ENCODE data around the gene PRKAR1B. TPM values are rescaled to one million over a fixed set of nuclear protein-coding genes. Genes with fewer than 3 reads are reported as not detected.

The PRKAR1B gene
- total RNA-seq, 1 donor from 2014 or later = 11.8 TPM

- Histone ChIP-seq H4K20me1 (ENCODE audit: low read depth) (no peaks in the 10 kb centered on the region), H3K9ac (no peak overlapping the region), H3K36me3 (no peaks in the 10 kb centered on the region), H3K79me2 (ENCODE audit: low read depth) (no peaks in the 10 kb centered on the region), H3F3A (ENCODE audit: low read depth) (no peaks in the 10 kb centered on the region), H3K4me3 (no peak overlapping the region), H3K4me1 (no peaks in the 10 kb centered on the region), H3K4me2 (no peak overlapping the region), H2AFZ (replicated peaks) (no peak overlapping the region), H3K27me3 (no peaks in the 10 kb centered on the region), H3K27ac (no peak overlapping the region), H3K9me3 (ENCODE audit: low read depth) (no peaks in the 10 kb centered on the region)
- no peaks in the 10 kb centered on the region for H3K4me1 Mint-ChIP-seq
- TF ChIP-seq EZH2phosphoT487 (IDR thresholded peaks at IDR 0.05) = no peak
- TF ChIP-seq CTCF (IDR thresholded peaks at IDR 0.05) = no peak
- TF ChIP-seq EZH2 (IDR thresholded peaks at IDR 0.05) = no peak
- H3K4me3 Mint-ChIP-seq = no peak overlapping the region
- H3K27me3 Mint-ChIP-seq (ENCODE audit: insufficient read depth, low read depth) = peaks cover 2% of the 10 kb centered on the region
- H3K27ac Mint-ChIP-seq = no peak overlapping the region
- no peaks in the 10 kb centered on the region for H3K9me3 Mint-ChIP-seq
- no peak for DNase-seq (ENCODE audit: low spot score)
- no peaks in the 10 kb centered on the region for H3K36me3 Mint-ChIP-seq
Observed at GRCh38 chr7:651032-651728, 75.9 kb downstream of the PRKAR1B start.

- Histone ChIP-seq H3K36me3 (no peaks in the 10 kb centered on the region), H3K4me1 (no peaks in the 10 kb centered on the region), H3K9ac (no peak overlapping the region), H3K79me2 (ENCODE audit: low read depth) (no peaks in the 10 kb centered on the region), H2AFZ (replicated peaks) (no peak overlapping the region), H3K4me3 (no peak overlapping the region), H3K4me2 (no peak overlapping the region), H3K27me3 (no peaks in the 10 kb centered on the region), H3K9me3 (ENCODE audit: low read depth) (no peaks in the 10 kb centered on the region), H3K27ac (no peak overlapping the region), H3F3A (ENCODE audit: low read depth) (no peaks in the 10 kb centered on the region), H4K20me1 (ENCODE audit: low read depth) (no peaks in the 10 kb centered on the region)
- TF ChIP-seq EZH2phosphoT487 (IDR thresholded peaks at IDR 0.05) (no peak), EZH2 (IDR thresholded peaks at IDR 0.05) (no peak), CTCF (IDR thresholded peaks at IDR 0.05) (no peak)
- no peaks in the 10 kb centered on the region for H3K9me3 Mint-ChIP-seq
- H3K27ac Mint-ChIP-seq = no peak overlapping the region
- peaks cover 3% of the 10 kb centered on the region for H3K27me3 Mint-ChIP-seq (ENCODE audit: insufficient read depth, low read depth)
- no peaks in the 10 kb centered on the region for H3K36me3 Mint-ChIP-seq
- H3K4me3 Mint-ChIP-seq = no peak overlapping the region
- no peak for DNase-seq (ENCODE audit: low spot score)
- no peaks in the 10 kb centered on the region for H3K4me1 Mint-ChIP-seq
Observed at GRCh38 chr7:650339-651031, 76.6 kb downstream of the PRKAR1B start.

GRCh38 chr7:646951-647350 is 80.1 kb downstream of the PRKAR1B start:
- Mint-ChIP-seq H3K27me3 (ENCODE audit: insufficient read depth, low read depth) (peaks cover 6% of the 10 kb centered on the region), H3K9me3 (peaks cover 9% of the 10 kb centered on the region), H3K27ac (peak overlapping the region; percentile 46), H3K36me3 (peaks cover 6% of the 10 kb centered on the region), H3K4me3 (no peak overlapping the region), H3K4me1 (no peaks in the 10 kb centered on the region)
- Histone ChIP-seq H3K36me3 (no peaks in the 10 kb centered on the region), H3K9ac (no peak overlapping the region), H3K4me1 (no peaks in the 10 kb centered on the region), H3K79me2 (ENCODE audit: low read depth) (no peaks in the 10 kb centered on the region), H3F3A (ENCODE audit: low read depth) (no peaks in the 10 kb centered on the region), H3K4me2 (no peak overlapping the region), H3K4me3 (no peak overlapping the region), H3K27ac (no peak overlapping the region), H3K9me3 (ENCODE audit: low read depth) (no peaks in the 10 kb centered on the region), H3K27me3 (no peaks in the 10 kb centered on the region), H4K20me1 (ENCODE audit: low read depth) (no peaks in the 10 kb centered on the region), H2AFZ (replicated peaks) (no peak overlapping the region)
- no peak for DNase-seq (ENCODE audit: low spot score)
- no peak for TF ChIP-seq EZH2 (IDR thresholded peaks at IDR 0.05)
- no peak for TF ChIP-seq CTCF (IDR thresholded peaks at IDR 0.05)
- no peak for TF ChIP-seq EZH2phosphoT487 (IDR thresholded peaks at IDR 0.05)
